Urothelium cell line (cell line): ENCODE results near the gene BORCS8.

Experiments used
- DNase-seq: peaks from one replicate; pipeline ENCODE4 v3.0.0; 2011; ENCODE audit warnings: low spot score, mixed read lengths
- FAIRE-seq: peaks from 2 replicates; lab custom pipeline; 2011; peaks lifted over from hg19 to GRCh38; lab: Jason Lieb, UNC

Gene BORCS8

GRCh38 chr19:19214892-19215291 lies 22.9 kb upstream of the BORCS8 start:
- FAIRE-seq (no peak), DNase-seq (peak; percentile 55)

- no peak for DNase-seq
- FAIRE-seq: no peak
These were observed 22.2 kb upstream of the BORCS8 start for GRCh38 chr19:19214159-19214490.

- no peak for FAIRE-seq
These were observed 21.6 kb upstream of the BORCS8 start for GRCh38 chr19:19213426-19214158.

GRCh38 chr19:19212916-19213315 lies 21.0 kb upstream of the BORCS8 start:
- no peak for DNase-seq
- FAIRE-seq: no peak

More at GRCh38 chr19:19213426-19214158, 21.6 kb upstream of the BORCS8 start:
- no peak for DNase-seq

GRCh38 chr19:19211499-19212420 lies 19.8 kb upstream of the BORCS8 start, which contains the start of gene NCAN:
Gene NCAN (plus strand): TSS chr19:19211958. CDS start chr19:19216954, 4,996 bp downstream.
- FAIRE-seq: no peak

GRCh38 chr19:19209372-19209771 lies 17.4 kb upstream of the BORCS8 start:
- no peak for FAIRE-seq
- DNase-seq: no peak

More at GRCh38 chr19:19211499-19212420, 19.8 kb upstream of the BORCS8 start, which contains the start of gene NCAN:
- no peak for DNase-seq

GRCh38 chr19:19207637-19208572 lies 16.0 kb upstream of the BORCS8 start:
- peak; percentile 42 for FAIRE-seq
- no peak for DNase-seq

GRCh38 chr19:19206938-19207337 lies 15.0 kb upstream of the BORCS8 start:
- no peak for DNase-seq
- no peak for FAIRE-seq

GRCh38 chr19:19205416-19206410 lies 13.8 kb upstream of the BORCS8 start:
- no peak for FAIRE-seq
- DNase-seq: no peak

GRCh38 chr19:19204181-19204580 lies 12.2 kb upstream of the BORCS8 start:
- no peak for DNase-seq
- FAIRE-seq: no peak

- DNase-seq (peak; percentile 92), FAIRE-seq (no peak)
These were observed 11.3 kb upstream of the BORCS8 start, which contains the start of gene NR2C2AP for GRCh38 chr19:19203012-19203856. Gene NR2C2AP (minus strand): TSS chr19:19203414. CDS start chr19:19203060, 354 bp downstream.

GRCh38 chr19:19202707-19203011 lies 10.7 kb upstream of the BORCS8 start:
- FAIRE-seq (no peak), DNase-seq (no peak)

- no peak for DNase-seq
- FAIRE-seq: no peak
These were observed 10.0 kb upstream of the BORCS8 start for GRCh38 chr19:19201697-19202630.

GRCh38 chr19:19193926-19194325 lies 2.0 kb upstream of the BORCS8 start:
- FAIRE-seq (no peak), DNase-seq (no peak)

- DNase-seq (no peak), FAIRE-seq (no peak)
These were observed 1.0 kb upstream of the BORCS8 start for GRCh38 chr19:19192910-19193423.

GRCh38 chr19:19191768-19192077 lies 229 bp downstream of the BORCS8 start:
- FAIRE-seq (no peak), DNase-seq (no peak)

- FAIRE-seq (no peak), DNase-seq (no peak)
These were observed 5.2 kb downstream of the BORCS8 start for GRCh38 chr19:19186742-19187141.
